NOMO-1 (cell line): ENCODE data around the gene SIX1.

ENCODE experiments used
- DNase-seq, 2 experiments: peaks; one replicate each; lab custom pipeline; 2025; ENCODE audit not compliant: unreplicated experiment in 2 of 2; lab: John Stamatoyannopoulos, UW

The SIX1 gene

DNA sequence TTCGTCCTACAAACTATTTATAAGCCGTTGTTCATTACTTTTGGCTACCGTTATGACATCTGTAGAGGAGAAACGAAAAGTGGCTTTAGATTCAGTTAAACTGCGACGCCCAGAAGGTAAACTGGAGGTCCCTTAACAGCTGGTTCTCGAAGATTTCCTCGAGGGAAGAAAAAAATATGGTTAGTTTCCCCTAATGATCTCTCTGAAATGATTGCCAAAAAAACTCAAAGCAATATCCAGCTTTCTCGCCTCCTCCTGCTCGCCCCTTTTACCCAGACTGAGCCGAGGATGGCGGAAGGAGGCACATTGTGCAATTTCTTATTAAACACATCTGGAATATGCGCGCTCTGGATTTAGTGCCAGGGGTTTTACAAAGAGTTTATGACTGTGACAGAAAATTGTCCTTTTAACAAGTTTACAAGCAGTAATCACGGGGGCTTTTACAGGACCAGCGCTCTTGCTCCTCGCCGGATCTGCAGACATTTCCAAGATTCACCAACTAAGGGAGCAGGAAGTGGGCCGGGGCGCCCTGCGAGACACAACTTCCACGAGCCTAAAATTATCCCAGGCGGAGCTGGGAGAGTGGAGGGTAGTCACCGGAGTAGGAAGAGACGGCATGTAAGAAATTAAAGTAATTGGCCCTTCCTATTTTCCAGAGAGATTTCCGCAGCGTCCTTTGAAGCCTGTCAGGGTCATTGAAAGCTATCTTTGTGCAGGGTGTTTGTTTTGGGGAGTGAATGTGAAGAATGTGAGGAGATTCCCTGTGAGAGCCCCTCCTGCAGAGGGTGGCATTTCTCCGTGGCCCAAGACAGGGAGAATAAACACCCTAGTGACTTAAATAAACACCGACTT lies 5.6 kb downstream of the SIX1 start:
- DNase-seq = no peak

DNA sequence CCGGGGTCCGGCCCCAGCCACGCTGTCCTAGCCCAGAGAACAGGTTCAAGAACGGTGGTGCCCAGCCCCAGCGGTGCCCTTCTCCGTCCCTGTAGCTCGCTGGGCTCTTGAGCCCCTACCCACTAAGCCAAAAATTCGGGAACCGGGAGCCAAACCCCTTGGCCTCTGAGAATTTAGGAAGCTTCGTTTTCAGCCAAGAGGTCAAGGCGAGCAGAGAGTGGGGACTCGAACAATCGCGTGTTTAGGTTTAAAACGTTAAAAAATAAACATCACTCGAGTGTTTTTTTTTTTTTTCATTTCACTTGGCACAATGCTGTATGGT lies 6.2 kb downstream of the SIX1 start:
- no peak for DNase-seq

DNA sequence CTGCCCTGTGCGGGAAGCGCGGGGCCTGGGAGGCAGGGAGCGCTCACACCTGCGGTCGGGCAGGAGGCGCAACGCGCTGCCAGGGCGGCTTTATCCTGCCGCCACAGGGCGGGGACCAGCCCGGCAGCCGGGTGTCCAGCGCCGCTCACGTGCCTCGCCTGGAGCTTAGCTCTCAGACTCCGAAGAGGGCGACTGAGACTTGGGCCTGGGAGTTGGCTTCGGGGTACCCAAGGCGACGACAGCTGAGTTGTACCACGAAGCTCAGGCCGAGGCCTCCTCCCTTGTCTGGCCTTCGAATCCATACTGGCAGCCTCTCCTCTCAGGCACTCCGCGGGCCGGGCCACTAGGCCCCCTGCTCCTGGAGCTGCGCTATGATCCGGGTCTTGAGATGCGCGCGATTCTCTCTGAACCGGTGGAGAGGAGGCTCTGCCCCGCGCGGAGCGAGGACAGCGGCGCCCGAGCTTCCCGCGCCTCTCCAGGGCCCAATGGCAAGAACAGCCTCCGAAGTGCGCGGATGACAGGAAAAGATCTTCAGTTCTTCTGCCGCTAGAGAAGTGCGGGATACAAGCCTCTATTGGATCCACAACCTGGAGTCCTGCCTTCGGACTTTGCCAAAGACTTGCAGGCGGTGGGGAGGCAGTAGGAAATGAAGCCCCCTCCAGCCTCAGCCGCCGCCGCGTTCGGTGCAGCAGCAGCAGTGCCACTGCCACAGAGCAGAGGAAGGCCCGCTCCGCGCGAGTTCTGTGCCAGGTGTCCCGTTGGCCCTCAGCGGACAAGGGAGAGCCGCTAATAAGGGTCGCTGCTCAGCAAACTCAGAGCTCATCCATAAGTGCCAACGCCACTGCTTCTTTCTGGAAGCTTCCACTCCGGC lies 6.8 kb downstream of the SIX1 start:
- no peak for DNase-seq

DNA sequence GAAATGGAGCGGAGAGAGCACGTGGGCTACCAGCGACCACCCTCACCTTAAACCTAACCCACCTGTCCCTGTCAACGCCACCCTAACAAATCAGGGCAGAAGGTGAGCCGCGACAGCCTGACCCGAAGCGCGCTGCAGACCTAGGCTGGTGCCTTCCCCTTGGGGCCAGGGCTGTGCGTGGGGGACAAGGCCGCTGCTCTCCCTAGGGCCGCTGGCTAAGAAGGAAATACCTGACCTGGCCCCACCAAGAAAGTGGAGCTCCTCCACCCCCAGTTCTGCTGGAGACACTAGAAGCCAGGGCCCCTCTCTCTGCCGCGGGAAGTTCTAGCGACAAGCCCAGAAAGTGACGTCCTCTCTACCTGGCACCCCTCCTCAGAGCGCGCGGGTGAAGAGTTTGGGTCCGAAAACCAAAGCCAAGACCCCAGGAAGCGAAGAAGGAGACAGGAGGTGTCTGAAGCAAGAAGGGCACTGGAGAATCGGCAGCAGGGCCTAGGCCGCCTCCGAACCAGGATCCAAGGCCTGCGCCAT lies 7.5 kb downstream of the SIX1 start:
- no peak for DNase-seq

DNA sequence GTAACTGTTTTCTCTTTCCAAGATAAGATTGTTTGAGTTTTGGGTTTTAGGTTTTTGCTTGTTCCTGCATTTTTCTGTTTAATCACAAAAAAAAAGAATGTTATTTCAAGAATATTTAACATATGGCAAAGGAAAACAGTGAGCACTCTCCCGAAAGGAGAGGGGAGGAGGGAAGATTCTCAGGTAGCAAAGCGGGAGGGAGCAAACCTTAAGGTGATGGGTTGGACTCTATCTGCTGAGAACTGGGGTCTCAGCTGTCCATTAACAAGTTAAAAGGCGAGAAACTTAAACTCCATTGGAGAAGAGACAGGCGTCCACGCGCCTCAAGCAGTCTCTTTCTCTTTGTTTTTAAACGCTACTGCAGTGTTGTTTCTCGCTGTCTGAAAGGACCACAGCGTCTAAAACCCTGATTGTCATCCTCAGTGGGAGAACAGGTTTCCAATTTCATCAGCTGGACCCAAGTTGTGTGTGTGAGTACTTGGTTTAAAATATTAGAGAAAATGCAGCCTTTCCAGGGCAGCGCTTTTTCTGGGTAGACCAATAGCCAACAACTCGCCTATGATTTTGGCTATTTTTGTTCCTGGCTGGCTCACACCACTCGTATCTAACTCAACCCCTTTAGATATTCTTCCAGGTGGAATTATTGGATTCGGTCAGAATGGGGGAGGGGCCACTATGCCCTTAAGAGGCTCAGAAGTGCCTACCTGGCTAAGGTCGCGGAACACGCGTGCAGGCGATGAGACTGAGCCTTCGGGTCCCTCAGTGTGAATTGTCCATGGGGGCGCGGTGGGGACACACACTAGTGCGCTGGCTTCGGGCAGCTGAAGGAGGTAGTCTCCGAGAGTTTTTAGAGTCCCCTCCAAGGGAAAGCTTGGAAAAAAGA lies 8.2 kb downstream of the SIX1 start:
- DNase-seq = no peak

DNA sequence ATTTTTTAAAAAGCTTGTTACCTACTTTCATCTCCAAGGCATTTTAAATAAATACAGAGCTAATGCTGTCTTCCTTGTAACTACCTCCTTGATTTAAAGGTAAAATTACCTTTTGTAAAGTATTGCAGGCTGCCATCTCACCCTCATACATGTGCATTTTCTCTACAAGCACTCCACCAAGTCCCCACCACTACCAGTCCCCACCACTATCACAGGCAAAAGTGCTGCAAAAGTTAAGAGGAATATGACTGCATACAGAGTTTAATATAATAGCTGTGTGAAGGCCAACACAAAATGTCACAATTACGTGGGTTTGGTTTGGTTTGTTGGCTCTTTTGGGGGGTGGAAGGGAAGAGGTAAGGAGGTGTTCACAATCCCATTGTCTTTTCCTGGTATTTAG lies 9.6 kb downstream of the SIX1 start:
- no peak for DNase-seq

DNA sequence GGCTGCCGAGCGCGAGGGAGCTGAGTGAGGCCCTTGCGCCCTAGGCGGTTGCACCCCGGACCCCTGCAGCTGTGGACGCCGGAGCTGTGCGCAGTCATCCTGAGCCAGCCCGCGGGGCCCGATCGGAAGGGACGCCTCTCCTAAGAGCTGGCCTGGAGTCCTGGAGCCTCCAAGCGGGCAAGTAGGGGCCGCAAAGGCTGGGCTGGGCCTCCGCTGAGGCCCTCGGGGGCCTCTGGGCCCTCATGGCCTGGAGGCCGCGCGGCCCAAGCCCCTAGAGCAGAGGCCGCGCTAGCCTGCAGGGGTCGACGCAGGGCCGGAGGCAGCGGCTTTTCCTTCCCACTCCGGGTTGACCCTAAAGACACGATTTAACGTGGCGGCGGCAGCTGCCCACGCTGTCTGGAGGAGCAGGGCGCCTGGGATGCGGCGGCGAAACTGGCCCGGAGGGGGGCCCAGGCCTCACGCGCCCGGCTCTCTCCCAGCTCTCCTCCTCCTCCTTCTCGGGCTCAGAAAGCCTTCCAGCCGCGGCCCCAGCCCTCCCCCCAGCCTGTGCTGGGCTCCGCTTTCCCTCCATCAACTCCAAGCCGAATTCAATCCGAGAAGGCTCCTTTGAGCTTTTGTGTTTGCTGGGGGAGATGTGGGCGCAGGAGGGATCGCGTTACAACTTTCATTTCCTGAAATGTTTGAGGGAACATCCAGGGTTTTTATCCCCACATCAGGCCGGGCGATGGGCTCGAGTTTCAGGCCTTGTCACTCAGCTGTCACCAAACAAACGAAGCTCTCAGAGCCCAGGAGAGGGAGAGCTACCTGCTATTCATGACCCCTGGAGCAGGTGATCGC lies 11.6 kb downstream of the SIX1 start:
- no peak for DNase-seq

DNA sequence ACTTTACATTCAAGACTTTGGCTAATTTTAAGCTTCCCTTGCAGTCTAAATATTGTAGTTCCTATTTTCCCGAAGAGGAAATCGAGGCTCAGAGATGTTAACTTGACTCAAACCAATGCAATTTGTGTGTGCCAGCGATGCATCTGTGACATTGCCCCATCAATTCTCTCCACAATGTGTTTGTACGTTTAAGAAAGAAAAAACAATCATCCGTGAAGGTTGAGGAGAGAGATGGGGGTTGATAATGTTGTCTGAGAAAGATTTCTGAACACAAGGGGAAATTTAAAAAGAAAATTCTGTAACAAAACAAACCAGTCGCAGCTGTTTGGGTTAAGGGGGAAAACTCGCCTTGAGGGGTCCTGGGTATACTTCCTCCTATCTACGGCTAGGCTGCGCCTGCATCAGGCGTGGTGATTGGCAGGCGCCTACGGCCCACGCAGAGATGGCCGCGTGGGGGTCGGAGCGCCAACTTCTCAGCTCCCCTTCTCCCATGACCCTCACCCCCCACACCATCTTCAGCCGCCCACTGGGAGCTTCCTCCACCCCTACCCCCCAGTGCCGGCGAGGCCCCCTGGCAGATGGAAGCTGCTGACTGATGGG lies 12.3 kb downstream of the SIX1 start:
- no peak for DNase-seq

DNA sequence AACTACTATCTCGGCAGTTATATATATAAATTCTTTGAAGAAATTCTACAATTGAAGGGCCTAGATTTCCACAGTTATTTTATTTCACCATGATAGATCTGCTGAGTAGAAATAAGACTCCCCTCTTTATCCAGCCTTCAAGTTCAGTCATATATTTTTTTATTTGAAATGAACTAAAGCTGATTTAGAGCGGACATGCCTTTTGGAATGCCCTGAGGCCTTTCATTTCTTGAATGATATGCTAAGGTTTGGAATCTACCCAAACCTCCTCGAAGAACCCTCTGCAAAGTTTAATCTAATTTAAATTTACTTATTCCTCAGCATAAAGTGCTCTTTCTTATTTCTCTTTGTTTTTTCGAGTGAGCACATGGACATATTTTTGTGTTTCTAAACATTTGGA lies 15.1 kb downstream of the SIX1 start:
- no peak for DNase-seq

DNA sequence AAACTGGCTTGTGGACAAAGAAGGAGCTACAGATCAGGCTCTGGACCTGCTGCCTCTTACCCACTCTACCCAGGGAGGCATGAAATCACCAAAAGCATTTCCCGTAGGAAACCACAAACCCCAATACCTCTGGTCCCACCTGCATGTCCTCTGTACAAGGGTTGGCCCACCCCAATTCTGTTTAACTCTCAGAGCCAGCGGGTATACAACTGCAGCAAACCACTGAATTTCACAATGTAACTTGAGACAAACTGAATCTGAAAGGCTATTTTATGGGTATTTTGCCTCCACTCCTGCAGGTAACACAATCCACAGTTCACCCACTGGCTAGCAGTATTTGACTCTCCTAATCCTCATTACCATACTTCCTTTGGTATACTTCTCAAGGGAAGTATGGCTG lies 16.5 kb downstream of the SIX1 start:
- DNase-seq = peak in 1 of 2 experiments; percentile 17

DNA sequence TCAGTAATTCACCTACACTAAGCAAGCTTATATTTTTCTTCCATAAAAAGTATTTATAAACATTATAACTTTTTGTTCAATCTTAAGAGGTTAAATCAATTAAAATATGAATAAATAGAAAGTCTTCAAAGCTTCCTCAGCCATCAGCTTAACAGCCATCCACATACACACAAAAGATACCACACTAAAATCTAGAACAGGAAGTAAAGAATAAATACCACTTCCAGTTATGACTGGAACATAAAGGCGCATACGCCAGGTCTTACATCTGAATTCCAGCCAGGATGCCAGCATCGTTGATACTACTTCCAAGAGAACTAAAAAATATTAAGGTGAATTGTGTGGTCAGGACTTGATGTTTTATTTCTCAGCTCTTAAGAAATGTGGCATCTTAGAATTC lies 17.0 kb downstream of the SIX1 start:
- peak in 1 of 2 experiments; percentile 16 for DNase-seq

DNA sequence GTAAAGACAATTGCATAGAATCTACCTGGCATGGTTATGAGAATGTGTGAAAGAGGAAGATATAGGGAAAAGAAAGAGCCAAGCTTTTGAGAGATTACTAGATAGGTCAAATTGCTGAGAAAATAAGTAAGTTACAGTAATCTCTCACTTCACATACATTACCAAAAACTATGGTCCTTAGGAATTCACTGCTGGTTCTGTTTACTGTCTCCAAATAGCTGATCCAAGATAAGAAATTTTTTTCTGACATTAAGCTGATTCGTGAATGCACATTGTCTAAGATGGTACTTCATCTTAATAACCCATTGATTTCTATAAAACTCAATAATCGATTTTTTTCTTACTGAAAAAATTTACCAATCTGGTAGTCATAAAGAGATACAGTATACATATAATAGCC lies 17.4 kb downstream of the SIX1 start:
- no peak for DNase-seq

DNA sequence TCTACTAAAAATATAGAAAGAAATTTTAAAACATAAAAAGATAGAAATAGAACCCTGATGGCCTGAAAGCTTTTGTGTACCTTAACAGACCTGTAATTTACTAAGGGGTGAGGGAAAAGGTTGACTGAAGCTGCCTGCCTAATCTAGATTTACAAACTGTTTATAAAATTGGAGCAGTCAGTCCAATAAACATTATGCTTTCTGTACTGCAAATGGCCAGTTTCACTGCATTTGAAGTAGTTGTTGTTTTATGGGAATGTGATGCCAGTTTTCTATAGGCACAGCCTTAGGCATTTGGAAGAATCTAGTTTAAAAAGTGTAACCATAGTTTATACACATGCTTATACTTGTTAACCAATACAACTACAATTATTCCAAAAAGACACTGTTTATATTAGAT lies 19.1 kb downstream of the SIX1 start:
- no peak for DNase-seq

DNA sequence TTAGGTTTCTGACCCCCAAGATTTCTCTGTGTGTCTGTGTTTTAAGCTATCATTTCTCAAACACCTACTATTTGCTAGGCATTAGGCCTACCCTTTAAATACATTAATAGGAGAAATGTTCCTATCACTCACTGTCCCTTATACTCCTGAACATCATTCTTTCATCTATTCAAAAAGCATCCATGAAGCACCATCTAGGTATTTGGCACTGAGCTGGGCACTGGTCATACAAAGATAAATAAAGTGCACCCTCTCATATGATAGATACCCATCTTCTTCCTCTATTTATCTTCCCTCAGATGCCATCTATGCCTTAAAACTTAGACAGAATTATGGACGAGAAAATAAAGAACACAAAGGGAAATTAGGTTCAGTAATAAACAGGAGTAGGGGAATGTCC lies 20.4 kb downstream of the SIX1 start:
- DNase-seq = no peak

DNA sequence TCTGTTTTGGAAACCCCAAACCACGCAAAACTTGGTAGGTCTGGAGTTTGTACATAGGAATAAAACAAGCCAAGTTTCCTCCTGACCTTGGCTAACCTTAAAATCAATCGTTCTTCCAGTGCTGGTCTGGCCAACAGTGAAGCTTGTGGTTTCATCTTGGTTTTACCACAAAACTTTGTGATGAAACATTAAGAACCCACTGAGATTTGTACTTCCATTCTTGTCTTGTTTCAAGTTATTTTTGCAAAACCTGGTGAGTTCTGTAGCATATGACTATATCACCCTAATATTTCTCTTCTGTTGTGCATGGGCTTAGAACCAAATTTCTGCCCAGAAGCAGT lies 26.4 kb downstream of the SIX1 start:
- DNase-seq = peak; percentile 22 to 56

DNA sequence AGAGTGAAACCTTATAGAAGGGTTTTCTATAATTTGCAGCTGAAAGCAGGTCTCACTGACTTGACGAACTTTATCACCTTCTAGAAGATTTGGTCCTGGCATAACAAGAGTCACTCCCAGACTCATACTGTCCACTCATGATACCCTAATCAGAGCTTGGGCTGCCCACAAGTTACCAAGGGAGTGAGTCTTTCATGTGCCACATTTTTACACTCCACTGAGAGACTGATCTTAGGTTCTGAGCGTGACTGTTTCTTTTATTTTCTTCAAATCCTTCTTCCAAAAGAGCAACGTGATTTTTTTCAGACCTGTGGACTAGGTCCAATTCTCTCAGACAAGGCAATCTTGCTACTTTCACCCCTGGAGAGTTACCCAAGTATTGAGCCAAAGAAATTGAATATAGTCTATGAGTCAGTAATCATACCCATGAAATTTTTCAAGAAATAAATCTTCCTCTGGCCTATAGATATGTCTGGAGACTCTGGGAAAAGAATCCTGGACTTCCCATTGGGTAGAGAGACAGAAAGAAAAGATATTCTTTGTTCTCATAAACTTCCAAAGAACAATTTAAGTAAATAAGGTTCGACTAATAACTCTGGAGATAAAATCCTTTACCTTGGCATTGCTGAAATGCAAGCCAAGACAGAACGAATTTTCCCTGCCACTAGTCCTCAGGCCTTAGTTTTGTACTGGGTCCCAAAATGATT lies 26.9 kb downstream of the SIX1 start:
- DNase-seq = no peak

DNA sequence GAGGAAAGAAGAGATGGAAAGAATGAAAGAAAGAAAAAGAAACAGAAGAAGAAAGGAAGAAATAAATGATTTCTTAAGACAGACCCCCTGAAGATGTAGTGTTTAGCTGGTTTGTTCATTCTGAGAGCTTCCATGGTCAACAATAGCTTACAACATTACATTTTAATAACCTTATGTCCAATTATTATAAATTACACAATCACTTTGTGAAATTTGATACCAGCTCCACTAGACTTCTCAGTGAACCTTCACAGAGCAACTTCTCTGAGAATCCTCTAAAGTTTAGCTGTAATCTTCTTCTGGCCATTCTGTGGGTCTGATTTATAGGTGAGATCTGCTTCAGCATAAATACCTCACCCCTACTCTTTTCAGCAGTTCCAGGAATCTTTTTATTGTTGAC lies 27.9 kb downstream of the SIX1 start:
- DNase-seq = no peak

DNA sequence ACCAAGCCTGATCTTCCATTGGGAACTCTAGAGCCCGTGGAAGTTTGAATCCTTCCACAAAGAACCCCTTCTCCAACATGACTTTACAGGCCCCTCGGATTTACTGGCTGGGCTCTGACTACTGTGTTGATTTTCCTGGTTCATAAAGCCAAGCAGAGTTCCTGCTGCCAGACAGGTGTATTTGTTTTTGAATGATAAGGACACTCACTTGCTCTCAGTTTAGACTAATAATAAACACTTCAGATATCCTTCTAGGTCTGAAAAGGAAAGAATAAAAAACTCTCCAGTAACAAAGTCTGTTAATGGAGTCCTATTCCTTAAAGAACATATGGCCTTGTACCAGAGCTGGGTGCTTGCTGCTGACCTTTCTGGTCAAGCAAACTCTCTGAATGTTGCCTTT lies 31.0 kb downstream of the SIX1 start:
- DNase-seq = no peak

DNA sequence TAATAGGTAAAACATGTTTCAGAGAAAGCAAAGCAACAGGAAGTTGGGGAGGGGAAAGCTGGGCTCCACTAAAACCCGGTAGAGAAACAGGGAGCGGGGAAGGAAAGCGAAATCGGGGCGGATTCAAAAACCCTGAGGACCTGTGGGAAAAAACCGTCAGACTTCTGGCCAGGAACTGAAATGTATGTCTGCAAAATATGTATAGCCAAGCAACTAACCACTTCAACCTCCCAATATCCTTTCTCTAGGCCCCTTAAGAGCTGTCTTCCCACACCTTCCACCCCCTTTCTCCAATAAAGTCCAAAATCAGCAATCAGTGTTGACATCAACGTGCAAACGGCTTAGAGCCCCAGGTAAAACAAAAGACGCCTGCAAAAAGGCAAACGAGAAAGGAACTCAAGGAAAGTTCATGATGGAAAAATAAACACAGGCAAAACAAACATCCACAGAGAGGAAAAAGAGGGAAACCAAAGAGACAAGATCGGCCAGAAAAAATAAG lies 32.8 kb downstream of the SIX1 start:
- DNase-seq = no peak
